ENCODE results near the gene CYP24A1.
A peak's percentile ranks its signal among the peaks of the same experiment; 100 is the strongest.

CYP24A1 gene

DNA sequence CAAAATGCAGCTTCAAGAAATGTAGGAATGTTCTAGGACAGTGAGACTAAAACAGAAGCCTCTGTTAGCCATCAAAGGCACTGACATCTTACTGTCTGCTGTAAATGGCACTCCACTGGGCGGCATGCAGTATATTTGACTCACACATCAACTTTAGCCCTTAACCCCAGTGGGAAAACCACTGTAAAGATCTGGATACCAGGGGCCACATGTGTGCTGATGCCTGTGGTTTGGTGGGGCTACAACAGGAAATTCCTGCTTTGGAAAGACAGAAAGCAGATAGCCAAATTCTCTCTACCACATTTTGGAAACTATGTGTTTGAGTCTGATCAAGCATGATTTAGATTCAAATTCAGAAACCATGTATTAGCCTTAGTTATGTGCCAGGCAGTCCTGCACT lies 38.4 kb upstream of the CYP24A1 start:
- no peak for DNase-seq (ENCODE audit: insufficient read length)
- FAIRE-seq, result no peak

DNA sequence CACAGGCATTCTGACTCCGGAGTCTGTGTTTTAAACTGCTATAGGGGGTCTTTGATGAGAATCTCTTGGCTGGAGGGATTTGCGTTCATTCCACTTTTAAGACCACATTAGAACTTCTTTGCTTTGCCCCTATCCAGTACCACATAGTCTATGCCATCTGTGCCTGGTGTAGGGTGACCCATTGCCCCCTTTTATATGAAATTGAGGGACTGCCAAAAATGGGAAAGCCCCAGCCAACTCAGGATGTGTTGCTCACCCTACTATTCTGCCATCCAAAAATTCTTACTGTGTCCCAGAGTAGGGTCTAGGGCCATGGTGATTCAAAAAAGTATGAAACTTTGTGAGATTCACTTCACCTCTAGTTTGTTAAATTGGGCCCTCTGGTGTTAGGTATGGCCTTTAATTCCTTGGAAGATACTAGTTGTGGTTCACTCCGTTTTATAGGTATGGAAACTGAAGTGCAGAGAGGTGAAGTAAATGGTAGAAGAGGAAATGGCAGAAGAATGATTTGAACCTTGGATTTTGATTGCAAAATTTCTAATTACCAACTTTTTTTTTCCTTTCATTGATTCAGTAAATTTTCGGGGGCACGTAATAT lies 35.5 kb upstream of the CYP24A1 start:
- FAIRE-seq (no peak), DNase-seq (ENCODE audit: insufficient read length) (no peak)
- no peak for TF ChIP-seq POLR2A (IDR thresholded peaks at IDR 0.05; ENCODE audit: low read depth, low read length)
- TF ChIP-seq TAF1 (IDR thresholded peaks at IDR 0.05; ENCODE audit: borderline replicate concordance, low read depth, low read length), result no peak
- no peak for TF ChIP-seq POLR2AphosphoS5 (IDR thresholded peaks at IDR 0.05; ENCODE audit: low read depth, low read length)

More for the DNA sequence above, 38.4 kb upstream of the CYP24A1 start:
- TF ChIP-seq TAF1 (IDR thresholded peaks at IDR 0.05; ENCODE audit: borderline replicate concordance, low read depth, low read length) (no peak), POLR2AphosphoS5 (IDR thresholded peaks at IDR 0.05; ENCODE audit: low read depth, low read length) (no peak), POLR2A (IDR thresholded peaks at IDR 0.05; ENCODE audit: low read depth, low read length) (no peak)

DNA sequence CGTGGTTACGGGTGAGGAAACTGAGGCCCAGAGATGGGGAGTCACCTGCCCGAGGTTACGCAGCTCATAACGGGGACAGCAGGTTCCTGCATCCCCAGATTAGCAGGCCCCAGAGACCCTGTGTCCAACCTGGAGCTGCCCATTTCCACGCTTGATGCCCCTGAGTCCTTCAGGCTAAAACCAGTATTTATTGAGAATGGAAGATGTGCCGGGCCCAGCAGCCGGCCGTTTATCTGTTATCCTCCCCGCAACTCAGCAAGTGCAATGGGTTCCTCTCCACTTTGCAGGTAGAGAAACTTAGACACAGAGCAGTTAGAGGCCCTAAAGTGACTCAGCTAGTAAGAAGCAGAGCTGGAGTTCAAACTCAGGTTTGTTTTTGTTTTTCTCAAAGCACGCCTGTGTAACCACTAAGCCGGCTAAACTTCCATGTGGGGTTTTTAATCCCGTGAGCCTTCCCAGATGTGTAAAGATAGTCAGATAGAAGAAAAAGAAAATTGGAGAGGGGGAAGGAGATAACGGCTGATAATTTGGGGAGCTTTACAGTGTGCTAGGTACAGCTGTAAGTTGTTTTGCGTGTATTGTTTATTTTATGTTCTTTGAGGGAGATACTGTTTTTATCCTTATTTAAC lies 34.9 kb upstream of the CYP24A1 start:
- TF ChIP-seq POLR2A (IDR thresholded peaks at IDR 0.05; ENCODE audit: low read depth, low read length) (no peak), TAF1 (IDR thresholded peaks at IDR 0.05; ENCODE audit: borderline replicate concordance, low read depth, low read length) (no peak), POLR2AphosphoS5 (IDR thresholded peaks at IDR 0.05; ENCODE audit: low read depth, low read length) (no peak)
- no peak for FAIRE-seq
- DNase-seq (ENCODE audit: insufficient read length), result no peak

DNA sequence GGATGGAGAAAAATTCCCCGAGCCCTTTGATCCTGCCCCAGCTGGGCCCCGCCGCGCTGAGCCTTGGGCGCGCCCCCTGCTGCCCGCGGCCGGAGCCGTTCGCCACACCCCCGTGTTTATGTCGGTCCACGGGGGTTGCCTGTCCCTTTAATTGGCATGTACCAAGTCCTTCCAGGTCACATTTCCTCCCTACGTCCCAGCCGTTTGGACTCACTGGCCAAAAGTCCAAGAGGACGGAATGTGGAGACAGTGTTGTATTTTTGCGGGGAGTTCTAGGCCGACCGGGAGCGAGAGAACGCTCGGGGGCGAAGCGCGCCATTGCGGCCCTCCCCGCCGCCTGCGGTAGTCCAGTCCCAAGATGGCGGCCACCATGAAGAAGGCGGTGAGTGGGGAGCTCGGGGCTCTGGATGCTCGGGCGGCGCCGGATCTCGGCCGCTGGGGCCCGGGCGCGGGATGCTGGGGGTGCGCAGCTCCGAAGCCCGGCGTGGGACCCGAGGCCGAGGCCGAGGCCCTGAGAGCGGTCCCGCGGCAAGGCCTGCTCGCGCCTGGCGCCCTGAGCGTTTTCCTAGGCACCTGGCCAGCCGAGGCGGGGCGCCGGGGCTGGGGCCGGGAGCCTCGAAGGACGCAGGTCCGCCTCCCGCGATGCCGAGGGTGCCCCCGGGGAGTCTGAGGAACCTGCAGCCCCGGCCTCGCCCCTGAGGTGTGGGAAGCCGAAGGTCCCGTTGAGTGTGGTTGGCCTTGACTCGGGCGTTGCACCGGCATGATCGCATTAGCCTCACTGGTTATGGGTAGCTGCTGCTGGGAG lies 34.2 kb upstream of the CYP24A1 start, which contains the start of gene PFDN4:
TSS of gene PFDN4 (plus strand) at position 345 of the 805 bp plus-strand sequence. CDS start at position 359, 14 bp downstream.
- DNase-seq (ENCODE audit: insufficient read length) (peak; percentile 81), FAIRE-seq (peak; percentile 79)
- TF ChIP-seq TAF1 (IDR thresholded peaks at IDR 0.05; ENCODE audit: borderline replicate concordance, low read depth, low read length) (peak; percentile 68), POLR2A (IDR thresholded peaks at IDR 0.05; ENCODE audit: low read depth, low read length) (peak; percentile 68; the same call in 1 of the 2 replicates), POLR2AphosphoS5 (IDR thresholded peaks at IDR 0.05; ENCODE audit: low read depth, low read length) (no peak)

DNA sequence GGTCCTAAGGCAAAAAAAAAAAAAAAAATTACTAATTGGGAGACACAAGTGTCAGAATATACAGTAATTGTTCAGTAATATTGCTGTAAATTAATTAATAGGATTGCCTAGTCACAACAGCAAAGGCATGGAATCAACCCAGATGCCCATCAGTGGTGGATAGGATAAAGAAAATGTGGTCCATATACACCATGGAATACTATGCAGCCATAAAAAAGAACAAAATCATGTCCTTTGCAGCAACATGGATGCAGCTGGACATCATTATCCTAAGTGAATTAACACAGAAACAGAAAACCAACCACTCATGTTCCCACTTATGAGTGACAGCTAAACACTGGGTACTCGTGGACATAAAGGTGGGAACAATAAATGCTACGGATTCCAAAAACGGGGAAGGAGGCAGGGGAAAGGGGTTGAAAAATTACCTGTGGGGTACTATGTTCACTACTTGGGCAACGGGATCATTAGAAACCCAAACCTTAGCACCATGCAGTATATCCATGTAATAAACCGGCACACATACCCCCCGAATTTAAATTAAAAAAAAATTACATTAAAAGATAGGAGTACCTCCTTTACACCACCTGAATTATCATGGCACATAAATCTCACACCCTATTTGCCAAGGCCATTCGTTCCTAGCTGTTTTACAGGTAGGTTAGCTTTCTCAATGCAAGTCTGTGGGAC lies 33.4 kb upstream of the CYP24A1 start:
- FAIRE-seq (no peak), DNase-seq (ENCODE audit: insufficient read length) (no peak)
- TF ChIP-seq POLR2AphosphoS5 (IDR thresholded peaks at IDR 0.05; ENCODE audit: low read depth, low read length), result no peak
- TF ChIP-seq TAF1 (IDR thresholded peaks at IDR 0.05; ENCODE audit: borderline replicate concordance, low read depth, low read length), result no peak
- TF ChIP-seq POLR2A (IDR thresholded peaks at IDR 0.05; ENCODE audit: low read depth, low read length), result no peak

DNA sequence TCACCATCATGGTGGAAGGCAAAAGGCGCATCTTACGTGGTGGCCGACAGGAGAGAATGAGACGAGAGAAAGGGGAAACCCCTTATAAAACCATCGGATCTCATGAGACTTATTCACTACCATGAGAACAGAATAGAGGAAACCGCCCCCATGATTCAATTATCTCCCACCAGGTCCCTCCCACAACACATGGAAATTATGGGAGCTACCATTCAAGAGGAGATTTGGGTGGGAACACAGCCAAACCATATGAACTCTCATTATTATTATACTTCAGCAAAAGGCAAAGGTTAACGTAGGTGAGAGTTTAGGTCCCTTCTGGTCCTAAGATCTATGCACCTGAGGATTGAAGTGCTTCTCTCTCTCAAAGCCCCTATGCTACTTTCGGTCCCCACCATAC lies 31.7 kb upstream of the CYP24A1 start:
- FAIRE-seq, result no peak
- DNase-seq (ENCODE audit: insufficient read length), result no peak
- TF ChIP-seq POLR2AphosphoS5 (IDR thresholded peaks at IDR 0.05; ENCODE audit: low read depth, low read length) (no peak), POLR2A (IDR thresholded peaks at IDR 0.05; ENCODE audit: low read depth, low read length) (no peak), TAF1 (IDR thresholded peaks at IDR 0.05; ENCODE audit: borderline replicate concordance, low read depth, low read length) (no peak)

DNA sequence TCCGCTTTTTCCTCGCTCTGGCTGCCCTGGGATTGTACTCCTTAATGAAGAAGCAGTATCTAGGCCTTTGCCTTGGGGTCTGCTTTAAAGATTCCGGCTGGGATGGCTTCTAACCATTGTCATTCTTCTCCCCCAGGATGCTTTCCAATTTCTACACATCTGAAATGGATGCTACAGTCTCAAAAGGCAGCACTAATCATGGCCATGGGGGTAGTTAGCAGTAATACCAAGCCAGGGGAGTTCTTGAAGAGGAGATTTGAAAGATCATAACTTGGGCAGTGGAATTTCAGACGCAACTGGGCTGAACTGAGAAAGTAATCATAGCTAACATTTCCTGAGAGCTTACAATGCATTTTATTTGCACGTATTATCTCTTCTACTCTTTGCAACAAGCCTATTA lies 30.7 kb upstream of the CYP24A1 start:
- no peak for FAIRE-seq
- TF ChIP-seq POLR2A (IDR thresholded peaks at IDR 0.05; ENCODE audit: low read depth, low read length), result no peak
- no peak for TF ChIP-seq POLR2AphosphoS5 (IDR thresholded peaks at IDR 0.05; ENCODE audit: low read depth, low read length)
- TF ChIP-seq TAF1 (IDR thresholded peaks at IDR 0.05; ENCODE audit: borderline replicate concordance, low read depth, low read length), result no peak

DNA sequence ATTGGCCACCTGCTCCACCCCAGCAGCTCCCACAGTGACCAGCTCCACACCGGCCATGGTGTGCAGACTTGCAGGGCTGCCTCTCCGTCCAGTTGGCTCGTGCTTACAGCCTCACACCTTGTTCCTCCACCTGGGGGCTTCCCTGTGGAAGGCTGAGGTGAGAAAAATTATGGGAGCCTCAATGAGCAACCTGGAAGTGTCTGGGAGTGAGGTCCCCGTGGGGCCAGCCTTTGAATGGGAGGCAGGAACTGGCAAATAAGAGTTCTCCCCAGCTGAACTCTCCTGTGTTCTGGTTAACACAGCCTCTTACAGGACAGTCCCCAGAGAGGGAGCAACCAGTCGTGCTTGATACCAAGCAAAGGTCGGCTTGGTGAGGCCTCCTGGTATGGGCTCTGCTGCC lies 30.3 kb upstream of the CYP24A1 start:
- DNase-seq (ENCODE audit: insufficient read length), result no peak
- no peak for TF ChIP-seq POLR2A (IDR thresholded peaks at IDR 0.05; ENCODE audit: low read depth, low read length)
- no peak for TF ChIP-seq POLR2AphosphoS5 (IDR thresholded peaks at IDR 0.05; ENCODE audit: low read depth, low read length)
- no peak for TF ChIP-seq TAF1 (IDR thresholded peaks at IDR 0.05; ENCODE audit: borderline replicate concordance, low read depth, low read length)
- no peak for FAIRE-seq

More for the DNA sequence above, 30.7 kb upstream of the CYP24A1 start:
- DNase-seq (ENCODE audit: insufficient read length), result no peak

DNA sequence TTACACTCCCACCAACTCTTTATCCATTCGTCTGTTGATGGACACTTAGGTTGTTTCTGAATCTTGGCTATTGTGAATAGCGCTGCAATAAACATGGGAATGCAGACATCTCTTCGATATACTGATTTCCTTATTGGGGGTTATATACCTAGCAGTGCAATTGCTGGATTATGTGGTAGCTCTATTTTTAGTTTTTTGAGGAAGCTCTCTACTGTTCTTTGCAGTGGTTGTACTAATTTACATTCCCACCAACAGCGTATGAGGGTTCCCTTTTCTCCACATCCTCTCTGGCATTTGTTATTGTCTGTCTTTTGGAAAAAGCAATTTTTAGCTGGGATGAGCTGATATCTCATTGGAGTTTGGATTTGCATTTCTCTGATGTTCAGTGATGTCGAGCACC lies 29.5 kb upstream of the CYP24A1 start:
- DNase-seq (ENCODE audit: insufficient read length) (no peak), FAIRE-seq (no peak)
- TF ChIP-seq TAF1 (IDR thresholded peaks at IDR 0.05; ENCODE audit: borderline replicate concordance, low read depth, low read length), result no peak
- TF ChIP-seq POLR2A (IDR thresholded peaks at IDR 0.05; ENCODE audit: low read depth, low read length), result no peak
- no peak for TF ChIP-seq POLR2AphosphoS5 (IDR thresholded peaks at IDR 0.05; ENCODE audit: low read depth, low read length)

DNA sequence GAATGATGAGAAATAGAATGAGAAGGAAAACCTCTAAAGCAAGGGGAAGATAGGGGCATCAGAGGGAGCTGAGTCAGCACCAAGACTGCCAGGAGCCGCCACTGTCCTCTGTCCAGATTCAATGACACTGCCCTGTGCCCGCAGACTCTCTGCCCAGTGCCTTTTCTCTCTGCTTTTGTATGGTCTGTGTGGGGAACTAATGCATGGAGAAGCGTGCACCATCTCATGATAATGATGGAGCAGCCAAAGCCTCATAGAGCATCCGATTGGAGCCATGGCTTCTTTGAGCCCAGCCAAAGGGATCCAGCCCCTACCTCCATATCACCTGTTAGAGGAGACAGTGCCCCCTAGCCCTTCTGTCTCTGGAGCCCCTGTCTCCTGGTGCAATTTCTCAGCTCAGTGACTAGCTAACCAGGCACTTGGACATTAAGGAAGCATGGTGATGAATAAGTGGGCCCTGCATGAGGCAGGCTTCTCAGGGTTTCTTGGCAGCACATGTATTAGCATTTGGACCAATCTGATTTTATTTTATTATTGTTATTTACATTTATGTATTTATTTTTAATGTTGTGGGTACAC lies 27.6 kb upstream of the CYP24A1 start:
- TF ChIP-seq POLR2AphosphoS5 (IDR thresholded peaks at IDR 0.05; ENCODE audit: low read depth, low read length) (no peak), POLR2A (IDR thresholded peaks at IDR 0.05; ENCODE audit: low read depth, low read length) (no peak), TAF1 (IDR thresholded peaks at IDR 0.05; ENCODE audit: borderline replicate concordance, low read depth, low read length) (no peak)
- no peak for FAIRE-seq
- no peak for DNase-seq (ENCODE audit: insufficient read length)

Measured in GM12892 (cell line).